ENCODE results near the gene COL8A1.

DNA sequence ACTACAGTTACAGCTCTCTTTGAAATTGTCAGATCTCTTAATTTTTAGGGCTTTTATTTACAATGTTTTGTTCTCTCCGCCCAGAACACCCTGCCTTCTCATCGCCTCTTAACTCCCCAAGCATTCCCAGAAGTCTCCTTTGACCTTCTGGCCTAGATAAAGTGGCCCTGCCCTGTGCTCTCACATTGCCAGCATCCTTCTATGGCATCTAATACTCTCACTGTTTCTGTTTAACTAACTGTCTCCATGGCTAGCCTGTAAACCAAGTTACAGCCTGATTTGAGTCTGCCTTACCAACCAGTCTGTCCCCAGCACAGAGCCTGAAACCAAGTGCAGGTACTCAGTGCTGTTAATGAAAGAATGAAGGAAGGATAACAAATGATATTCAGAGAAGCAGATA, 19.9 kb downstream of the COL8A1 start:
- TF ChIP-seq, protein P1, sequence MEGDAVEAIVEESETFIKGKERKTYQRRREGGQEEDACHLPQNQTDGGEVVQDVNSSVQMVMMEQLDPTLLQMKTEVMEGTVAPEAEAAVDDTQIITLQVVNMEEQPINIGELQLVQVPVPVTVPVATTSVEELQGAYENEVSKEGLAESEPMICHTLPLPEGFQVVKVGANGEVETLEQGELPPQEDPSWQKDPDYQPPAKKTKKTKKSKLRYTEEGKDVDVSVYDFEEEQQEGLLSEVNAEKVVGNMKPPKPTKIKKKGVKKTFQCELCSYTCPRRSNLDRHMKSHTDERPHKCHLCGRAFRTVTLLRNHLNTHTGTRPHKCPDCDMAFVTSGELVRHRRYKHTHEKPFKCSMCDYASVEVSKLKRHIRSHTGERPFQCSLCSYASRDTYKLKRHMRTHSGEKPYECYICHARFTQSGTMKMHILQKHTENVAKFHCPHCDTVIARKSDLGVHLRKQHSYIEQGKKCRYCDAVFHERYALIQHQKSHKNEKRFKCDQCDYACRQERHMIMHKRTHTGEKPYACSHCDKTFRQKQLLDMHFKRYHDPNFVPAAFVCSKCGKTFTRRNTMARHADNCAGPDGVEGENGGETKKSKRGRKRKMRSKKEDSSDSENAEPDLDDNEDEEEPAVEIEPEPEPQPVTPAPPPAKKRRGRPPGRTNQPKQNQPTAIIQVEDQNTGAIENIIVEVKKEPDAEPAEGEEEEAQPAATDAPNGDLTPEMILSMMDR (IDR thresholded peaks at IDR 0.05; ENCODE audit: insufficient read depth, low read length, poor library complexity, severe bottlenecking) = no peak
- TF ChIP-seq EZH2phosphoT487 (conservative IDR thresholded peaks at IDR 0.05; ENCODE audit: low read length) = no peak

Measured in SU-DHL-6 (cell line).